Measurements from ENCODE around the gene COPA.

COPA gene

DNA sequence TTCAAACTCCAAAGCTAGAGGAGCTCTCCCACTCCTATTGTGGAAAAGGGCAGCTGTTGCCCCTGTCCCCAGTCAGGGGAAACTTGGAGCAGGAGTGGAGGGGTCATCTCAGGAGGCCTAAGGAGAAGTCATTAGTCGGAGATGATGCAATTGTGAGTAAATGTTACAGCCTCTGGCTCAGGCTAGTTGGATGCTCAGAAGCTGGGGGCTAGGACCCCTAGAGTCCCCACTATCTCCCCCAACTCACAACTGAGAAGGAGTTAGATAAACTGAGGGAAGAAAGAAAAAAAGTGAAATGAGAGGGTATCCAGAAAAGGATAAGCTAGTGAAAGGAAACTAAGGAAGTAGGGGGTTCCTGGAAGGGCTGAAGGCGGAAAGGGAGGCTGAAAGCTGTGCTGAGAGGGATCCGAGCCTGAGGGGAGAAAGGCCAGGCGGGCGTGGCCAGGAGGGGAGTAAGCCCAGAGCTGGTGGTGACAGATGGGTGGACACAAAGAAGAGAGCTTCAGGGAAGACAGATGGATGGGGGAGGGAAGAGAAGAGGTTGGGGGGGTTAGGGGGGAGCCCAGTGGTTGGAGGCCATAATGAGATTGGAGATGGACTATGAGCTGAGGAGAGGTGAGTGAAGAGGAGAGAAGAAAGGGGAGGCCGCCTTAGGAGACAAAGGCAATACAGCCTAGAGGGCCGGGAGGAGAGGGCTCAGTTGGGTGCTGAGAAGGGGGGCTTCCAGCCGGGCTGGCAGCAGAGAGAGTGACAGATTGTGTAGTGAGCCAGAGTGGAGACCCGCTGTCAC, 19.3 kb upstream of the COPA start:
- DNase-seq (ENCODE audit: low read depth) = no peak

DNA sequence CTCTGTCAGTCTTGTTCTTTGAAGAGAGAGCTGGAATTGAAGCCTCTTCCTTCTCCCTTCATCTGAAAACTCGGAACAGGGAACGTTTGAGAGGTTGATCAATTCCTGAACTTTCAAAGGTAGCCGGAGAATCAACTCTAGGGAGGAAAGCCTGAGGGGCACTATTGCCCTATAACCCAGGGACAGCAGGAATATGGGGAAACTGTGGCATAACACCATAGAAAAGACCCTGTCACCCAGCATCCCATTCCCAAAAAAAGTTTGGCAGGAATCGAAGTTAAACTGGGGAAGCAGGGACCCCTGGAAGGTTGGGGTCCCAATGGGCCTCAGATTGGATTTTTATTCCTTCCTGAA, 18.7 kb upstream of the COPA start:
- DNase-seq (ENCODE audit: low read depth) = no peak

DNA sequence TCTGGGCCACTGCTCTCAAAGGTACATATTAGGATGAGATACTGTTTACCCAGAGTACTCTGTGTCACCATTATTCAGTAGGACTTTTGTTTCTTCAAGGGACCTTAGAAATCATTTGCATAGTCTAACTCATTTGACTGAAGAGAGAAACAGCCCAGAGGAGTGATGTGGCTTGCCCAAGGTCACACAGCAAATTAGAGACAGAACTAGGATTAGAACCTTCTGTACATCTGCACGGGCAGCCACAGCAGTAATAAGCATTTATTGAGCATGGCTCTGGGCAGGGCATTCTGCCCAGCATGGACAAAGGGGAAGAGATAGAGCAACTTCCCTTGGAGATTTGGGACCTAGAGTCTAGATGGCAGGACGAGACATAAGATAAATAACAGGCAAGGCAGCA, 18.1 kb upstream of the COPA start:
- DNase-seq (ENCODE audit: low read depth) = no peak

DNA sequence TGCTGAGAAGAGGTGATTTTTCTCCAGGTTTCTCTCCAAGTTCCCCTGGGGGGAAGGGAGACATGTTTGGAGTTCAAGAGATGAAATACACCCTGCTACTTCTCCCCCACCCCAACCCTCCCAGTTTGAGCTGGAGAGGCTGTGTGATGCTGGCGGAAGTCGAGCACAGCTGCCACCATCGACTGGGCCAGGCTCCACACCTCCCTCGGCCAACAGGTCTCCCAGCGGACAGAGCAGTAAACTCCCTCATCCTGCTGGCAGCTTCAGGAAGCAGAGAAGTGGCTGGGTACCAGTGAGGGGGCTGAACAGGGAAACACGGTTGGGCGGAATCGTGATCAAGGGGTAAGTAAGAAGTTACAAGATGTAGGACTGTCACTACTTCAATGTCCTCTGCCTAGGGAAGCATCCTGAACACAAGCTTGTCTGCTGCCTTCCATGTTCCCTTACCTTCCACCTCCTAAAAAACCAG, 17.2 kb upstream of the COPA start:
- DNase-seq (ENCODE audit: low read depth) = no peak

DNA sequence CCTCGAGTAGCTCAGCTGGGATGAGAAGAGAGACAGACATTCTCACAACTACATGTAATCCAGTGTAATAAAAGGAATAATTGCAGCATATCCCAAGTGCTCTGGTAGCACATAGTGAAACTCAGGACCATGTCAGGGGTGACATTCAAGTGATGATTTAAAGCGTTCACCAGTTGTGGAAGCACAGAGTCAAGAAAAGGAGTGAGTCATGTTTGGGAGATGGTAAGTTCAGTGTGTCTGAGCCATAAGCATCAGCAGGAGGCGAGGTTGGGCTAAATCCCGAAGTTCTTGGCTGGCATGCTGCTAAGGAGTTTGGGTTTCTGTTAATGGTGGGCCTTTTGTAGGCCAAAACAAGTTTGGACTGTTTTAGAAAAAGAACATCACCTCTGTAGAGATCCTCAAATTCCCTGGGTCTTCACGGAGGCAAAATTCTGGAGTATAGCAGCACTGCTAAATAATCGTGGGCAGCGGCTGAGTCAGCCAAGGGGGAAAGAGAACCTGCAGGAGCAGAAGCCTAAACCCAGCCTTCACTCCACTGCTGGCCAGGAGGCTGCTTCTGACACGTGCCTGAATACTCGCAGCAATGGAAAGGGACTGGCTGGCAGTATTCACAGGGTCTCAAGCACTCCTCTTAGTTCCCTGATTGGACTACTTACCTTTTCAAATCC, 16.6 kb upstream of the COPA start:
- no peak for DNase-seq (ENCODE audit: low read depth)

DNA sequence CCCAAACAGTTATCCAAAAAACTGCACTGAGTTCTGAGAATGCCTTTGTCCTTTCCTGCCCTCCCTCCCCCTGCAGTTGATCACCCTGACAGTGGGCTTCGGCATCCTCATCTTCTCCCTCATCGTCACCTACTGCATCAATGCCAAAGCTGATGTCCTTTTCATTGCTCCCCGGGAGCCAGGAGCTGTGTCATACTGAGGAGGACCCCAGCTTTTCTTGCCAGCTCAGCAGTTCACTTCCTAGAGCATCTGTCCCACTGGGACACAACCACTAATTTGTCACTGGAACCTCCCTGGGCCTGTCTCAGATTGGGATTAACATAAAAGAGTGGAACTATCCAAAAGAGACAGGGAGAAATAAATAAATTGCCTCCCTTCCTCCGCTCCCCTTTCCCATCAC, 15.0 kb upstream of the COPA start:
- DNase-seq (ENCODE audit: low read depth) = no peak

DNA sequence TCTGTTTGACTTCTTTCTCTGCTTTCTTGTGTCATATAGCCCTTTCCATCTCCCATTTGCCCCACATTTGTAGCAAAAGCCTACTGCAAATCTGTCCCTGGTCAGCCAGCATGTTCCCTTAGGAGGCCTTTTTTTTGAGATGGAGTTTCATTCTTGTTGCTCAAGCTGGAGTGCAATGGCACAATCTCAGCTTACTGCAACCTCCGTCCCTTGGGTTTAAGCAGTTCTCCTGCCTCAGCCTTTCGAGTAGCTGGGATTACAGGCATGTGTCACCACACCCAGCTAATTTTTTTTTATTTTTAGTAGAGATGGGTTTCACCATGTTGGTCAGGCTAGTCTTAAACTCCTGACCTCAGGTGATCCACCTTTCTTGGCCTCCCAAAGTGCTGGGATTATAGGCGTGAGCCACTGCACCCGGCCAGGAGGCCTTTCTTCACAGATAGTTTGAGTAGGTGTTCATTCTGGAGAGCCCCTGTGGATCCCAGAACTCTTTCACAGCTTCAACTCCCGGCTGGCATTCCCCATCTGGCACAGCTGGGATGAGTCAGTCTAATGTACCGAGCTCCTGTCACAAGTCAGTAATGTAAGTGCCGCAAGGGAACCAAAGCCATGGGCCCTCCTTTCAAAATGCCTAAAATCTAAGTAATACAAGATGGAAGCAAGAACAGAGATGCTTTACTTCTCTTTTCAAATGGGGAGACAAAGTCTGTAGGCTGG, 14.4 kb upstream of the COPA start:
- no peak for DNase-seq (ENCODE audit: low read depth)

DNA sequence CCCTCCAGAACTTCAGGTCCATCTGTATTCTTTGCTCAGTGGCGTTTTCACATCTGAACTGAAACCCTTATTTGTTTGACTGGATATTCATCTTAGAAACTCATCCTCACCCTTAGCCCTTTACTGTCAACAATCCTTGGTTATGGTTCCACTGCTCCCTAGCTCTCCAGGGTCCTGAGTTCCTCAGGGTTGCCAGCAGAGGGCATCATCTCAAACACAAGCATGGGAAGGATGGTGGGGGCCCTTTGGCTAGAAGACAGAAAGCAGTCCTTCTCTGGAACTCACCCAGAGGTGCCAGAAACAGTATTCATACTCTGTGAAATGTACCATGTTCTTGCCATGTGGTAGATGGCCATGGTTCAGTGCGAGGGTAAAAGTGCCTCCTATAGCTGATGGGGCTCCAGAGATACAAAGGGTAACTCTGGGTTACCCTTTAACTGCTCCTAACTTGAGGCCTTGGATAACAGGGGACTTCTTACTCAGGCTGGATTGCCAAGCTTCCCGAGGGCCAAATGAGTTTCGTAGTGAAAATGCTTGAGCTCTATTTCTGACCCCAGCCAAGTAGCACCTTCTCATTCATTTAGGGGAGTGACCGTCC, 11.4 kb upstream of the COPA start:
- peak; percentile 49 for DNase-seq (ENCODE audit: low read depth)

DNA sequence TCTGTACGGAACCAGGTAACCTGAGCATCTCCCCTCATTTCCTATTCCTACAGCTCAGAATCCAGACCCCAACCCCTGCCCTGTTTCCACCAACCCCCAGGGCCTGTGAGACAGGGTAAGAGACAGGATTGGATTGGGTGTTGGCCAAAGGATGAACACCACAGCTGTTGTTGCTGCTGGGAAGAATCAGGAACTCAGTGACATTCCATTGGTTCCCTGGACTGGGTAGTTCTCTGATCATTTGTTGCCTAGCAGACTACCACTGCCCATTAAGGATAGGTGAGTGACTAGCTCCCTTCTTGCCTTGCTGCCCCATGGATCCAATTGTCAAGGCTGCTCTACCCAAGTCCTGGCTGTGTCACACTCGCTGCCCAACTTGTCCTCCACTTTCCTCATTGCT, 10.2 kb upstream of the COPA start:
- no peak for DNase-seq (ENCODE audit: low read depth)

DNA sequence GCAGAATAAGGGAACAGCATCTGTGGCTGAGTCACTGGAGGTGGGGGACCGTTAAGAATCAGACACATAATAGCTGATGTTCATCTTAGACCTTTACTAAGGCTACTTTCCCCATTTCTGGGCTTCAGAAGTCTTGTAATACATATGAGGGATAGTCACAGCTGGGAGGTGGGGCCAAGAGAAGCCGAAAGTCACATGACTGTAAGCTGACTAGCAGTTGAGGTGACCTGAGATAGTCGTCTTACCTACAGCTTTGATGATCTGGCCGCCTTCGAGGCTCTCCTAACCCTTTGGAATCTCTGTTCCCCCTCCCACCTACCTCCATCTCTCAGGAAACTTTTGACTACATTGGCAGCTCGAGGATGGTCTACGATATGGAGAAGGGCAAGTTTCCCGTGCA, 9.5 kb upstream of the COPA start:
- no peak for DNase-seq (ENCODE audit: low read depth)

DNA sequence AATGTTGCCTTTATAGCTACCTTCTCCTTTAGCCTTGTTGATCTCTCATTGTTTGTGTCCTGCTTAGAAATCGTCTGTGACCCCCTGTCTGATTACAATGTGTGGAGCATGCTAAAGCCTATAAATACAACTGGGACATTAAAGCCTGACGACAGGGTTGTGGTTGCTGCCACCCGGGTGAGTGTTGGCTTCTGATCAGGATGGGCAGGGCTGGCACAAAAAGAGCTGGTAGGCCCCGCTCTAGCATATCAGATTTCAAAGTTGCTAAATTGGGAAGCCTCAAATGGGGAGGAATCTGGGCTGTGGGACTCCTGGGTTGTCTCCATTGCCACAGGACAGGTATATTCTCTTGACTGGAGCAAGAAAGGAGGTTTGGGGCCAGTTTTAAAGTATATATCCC, 8.6 kb upstream of the COPA start:
- no peak for DNase-seq (ENCODE audit: low read depth)

DNA sequence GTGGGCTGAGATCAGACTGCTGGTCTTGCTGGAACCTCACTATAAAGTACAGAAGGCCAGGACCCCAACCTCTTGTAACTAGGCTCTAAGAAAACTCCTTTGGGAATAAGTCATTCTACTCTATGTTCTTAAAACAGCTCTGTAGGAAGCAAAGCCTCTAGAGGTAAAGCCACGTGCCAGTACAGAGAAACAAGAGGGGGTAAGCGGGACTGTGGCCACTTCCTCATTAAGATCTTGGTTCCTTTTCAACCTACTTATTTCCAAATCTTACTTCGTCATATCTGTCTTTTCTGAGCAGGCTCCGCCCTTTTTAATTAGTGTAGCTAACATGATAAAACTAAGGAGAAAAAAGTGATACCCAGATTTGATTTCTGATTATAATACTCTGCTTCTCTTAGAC, 3.9 kb upstream of the COPA start:
- no peak for DNase-seq (ENCODE audit: low read depth)

DNA sequence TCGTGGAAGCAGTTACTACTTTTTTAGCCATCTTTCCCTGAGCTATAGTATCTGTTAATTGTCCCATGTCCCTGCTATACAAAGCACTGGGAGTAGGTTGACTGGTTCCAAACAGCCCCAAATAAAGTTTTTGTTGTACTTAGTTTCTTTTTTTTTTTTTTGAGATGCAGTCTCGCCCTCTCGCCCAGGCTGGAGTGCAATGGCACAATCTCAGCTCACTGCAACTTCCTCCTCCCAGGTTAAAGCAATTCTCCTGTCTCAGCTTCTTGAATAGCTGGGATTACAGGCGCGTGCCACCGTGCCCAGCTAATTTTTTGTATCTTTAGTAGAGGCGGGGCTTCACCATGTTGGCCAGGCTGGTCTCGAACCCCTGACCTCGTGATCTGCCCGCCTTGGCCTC, 3.4 kb upstream of the COPA start:
- DNase-seq (ENCODE audit: low read depth) = no peak

DNA sequence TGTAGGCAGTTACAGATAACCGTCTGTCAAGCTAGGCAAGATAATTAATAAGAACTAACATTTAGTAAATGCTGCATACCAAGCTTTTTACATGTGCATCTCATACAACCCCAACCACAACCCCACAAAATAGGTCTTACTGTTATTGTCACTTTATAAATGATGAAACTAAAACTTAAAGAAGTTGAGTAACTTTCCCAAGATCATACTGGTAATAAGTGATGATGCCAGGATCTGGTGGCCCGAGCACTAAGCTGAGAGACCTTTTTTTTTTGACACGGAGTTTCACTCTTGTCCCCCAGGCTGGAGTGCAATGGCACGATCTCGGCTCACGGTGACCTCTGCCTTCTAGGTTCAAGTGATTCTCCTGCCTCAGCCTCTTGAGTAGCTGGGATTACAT, 1.9 kb upstream of the COPA start:
- DNase-seq (ENCODE audit: low read depth) = no peak

DNA sequence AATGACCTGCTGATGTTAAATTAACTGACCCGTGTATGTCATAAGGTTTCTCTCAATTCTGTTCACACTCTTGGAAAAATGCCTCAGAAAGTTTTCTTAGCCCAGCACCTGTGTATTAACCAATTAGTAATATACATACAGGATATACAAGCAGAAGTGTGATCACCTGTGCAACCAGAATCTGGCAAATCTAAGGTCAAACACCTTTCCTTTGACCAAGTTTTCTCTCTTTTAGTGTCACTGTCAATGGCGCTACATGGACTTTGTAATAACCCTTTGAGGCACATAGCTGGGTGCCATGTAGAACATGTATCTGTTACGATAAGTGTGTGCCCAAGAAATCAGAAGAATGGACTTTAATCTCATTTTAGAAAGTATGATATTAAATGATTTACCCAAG, 1.2 kb upstream of the COPA start:
- DNase-seq (ENCODE audit: low read depth) = no peak

DNA sequence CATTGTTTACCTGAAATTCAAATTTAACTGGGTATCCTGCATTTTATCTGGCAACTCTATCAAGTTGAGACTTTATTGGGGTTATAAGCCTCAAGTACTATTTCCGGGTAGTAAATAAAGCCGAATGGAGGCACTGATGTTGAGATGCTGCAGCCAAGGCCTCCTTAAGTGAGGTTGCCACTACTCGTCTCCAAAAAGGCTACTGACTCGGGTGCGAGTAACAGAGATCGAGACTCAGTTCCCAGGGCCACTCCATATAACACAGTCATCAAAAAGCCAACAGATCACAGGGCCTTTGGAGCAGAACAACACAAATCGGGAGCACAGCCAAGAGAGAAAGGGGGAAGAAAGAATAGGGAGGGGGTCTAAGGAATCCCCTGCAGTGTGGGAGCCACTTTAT, 524 bp downstream of the COPA start:
- DNase-seq (ENCODE audit: low read depth) = peak; percentile 32

DNA sequence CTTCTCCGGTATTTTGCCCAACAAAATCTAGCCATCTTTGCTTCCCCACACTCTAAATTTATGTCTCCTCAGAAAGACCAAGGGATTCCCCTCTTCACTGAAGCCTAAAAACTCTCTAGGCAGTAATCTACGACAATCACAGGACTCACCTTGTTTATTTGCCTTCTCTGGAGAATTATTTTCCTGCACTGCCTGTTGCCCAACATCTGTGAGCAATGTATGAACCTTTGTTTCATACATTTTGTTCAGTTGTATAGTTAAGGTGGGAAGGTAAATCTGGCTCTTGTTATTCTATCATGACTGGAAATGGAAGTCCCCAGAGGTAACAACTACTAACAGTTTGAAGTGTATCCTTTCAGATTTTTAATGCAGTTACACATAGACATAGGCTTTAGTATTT, 2.2 kb downstream of the COPA start:
- DNase-seq (ENCODE audit: low read depth) = no peak

DNA sequence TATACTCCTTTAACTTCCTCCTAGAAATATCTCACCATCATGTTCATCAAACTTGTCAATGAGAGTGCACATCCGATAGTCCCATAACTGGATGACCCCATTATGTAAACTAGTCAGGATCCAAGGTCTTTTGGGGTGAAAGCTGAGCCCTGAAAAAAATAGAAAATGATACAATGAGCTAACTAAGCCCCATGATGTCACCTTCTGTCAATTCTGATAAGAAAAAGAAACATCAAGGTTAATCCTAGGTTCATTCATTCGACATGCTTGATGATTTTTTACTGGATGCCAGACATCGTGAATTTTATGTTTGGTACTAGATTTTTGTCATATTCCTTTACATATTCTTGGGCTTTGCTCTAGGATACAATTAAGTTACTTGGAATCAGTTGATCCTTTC, 2.9 kb downstream of the COPA start:
- no peak for DNase-seq (ENCODE audit: low read depth)

DNA sequence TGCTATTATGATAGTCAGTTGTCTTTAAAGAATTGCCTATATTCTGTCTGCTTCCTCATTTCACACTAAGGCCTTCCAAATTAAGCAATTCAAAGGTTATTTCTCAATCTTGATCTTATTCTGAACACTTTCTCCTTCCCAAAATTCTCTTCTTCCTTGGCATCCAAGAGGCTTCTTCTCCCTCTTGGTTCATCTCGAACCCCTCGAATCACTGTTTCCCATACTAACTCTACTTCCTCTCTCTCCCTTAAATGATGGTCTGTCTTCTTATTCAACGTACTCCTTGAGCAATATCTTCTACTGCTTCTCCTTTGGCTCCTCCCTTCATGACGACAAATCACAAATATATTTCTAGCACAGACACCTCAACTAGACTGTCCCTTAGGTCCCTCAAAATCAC, 4.5 kb downstream of the COPA start:
- no peak for DNase-seq (ENCODE audit: low read depth)

DNA sequence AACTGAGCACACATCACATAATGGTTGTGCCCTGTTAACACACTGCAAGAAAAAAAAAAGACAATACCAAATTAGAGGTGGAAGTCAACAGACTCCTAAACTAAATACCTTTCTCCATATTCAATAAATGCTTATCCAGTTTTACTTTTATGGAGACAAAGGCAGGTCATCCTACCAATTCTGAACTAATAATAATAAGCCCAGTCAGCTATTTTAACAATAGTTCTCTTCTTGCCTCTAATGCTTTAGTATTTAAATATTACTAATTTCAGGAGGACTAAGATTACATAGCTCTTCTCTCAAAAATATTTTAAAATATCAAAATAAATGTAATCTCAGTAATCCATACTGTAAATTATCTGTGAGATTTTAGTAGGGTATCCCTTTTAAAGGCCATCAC, 10.5 kb downstream of the COPA start:
- no peak for DNase-seq (ENCODE audit: low read depth)

DNA sequence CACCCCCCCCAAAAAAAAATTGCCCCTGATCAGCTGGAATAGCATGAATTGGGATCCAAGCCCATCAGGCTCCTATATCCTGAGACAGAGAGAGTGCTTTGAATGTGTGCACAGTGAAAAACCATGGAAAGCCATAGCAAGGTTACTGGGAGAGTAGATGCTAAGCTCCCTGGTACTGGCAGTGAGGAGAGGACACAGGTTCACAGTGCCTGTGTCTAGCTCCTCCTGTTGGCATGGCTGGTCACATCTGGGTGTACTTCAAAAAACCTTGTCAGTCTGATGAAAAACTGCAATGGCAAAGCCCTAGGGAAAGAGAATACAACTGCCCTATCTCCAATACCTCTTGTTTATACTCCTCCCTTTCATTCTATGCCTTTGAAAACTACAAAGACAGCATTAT, 12.9 kb downstream of the COPA start:
- DNase-seq (ENCODE audit: low read depth) = no peak

DNA sequence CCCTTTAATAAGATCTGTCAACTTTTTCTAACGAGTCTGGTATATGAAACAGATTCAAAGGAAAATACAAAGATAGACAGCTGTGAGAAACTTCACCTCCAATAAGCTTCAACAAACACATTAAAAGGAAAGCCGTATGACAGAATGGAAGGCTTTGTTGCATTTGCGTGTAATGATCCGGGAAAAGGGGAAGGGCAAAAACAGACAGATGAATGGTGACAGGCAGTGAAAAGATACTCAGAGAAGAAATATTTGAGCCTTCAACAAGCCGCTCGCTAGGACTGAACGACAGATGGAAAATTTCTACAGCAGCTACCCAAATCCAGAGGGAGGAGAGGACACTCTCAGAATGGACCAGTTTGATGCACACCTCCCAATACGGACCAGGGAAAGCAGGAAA, 14.9 kb downstream of the COPA start:
- DNase-seq (ENCODE audit: low read depth) = no peak

DNA sequence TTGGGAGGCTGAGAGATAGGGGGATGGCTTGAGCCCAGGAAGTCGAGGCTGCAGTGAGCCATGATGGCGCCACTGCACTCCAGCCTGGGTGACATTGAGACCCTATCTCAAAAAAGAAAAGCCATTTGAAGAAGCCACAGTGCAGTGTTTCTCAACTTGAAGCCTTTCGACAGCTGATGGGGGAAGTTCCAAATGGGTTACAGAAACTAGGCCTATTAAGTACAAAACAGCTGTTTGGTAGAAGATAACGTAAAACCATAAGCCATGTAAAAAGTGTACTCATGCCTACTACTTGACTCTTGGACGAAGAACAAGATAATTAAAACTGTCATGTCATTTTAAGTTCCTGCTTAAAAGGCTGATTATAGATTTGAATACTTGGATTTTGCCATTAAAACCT, 16.6 kb downstream of the COPA start:
- no peak for DNase-seq (ENCODE audit: low read depth)
